PC-3 (cell line): ENCODE data around the gene FAM118B.
A peak's percentile ranks its signal among the peaks of the same experiment; 100 is the strongest.

ENCODE experiments used
- EZH2 ChIP-seq: fragments of 300-600 bp; sonication (generic); IDR thresholded peaks from one replicate; pipeline ENCODE4 v1.6.1; 2017; ENCODE audit warnings: antibody characterized with exemption, mild to moderate bottlenecking, low read length; ENCODE audit not compliant: unreplicated experiment
- EZH2phosphoT487 ChIP-seq: fragments of 300-600 bp; sonication (generic); IDR thresholded peaks from 2 replicates; pipeline ENCODE4 v1.6.1; 2018; ENCODE audit warnings: mild to moderate bottlenecking, antibody characterized with exemption, low read length, borderline replicate concordance
- TF ChIP-seq, protein P1 (sequence below): fragments of 300-600 bp; sonication (generic); conservative IDR thresholded peaks from 2 replicates; pipeline ENCODE4 v1.5.1; 2017; ENCODE audit warnings: antibody characterized with exemption, low read depth, mild to moderate bottlenecking, low read length

DNA sequence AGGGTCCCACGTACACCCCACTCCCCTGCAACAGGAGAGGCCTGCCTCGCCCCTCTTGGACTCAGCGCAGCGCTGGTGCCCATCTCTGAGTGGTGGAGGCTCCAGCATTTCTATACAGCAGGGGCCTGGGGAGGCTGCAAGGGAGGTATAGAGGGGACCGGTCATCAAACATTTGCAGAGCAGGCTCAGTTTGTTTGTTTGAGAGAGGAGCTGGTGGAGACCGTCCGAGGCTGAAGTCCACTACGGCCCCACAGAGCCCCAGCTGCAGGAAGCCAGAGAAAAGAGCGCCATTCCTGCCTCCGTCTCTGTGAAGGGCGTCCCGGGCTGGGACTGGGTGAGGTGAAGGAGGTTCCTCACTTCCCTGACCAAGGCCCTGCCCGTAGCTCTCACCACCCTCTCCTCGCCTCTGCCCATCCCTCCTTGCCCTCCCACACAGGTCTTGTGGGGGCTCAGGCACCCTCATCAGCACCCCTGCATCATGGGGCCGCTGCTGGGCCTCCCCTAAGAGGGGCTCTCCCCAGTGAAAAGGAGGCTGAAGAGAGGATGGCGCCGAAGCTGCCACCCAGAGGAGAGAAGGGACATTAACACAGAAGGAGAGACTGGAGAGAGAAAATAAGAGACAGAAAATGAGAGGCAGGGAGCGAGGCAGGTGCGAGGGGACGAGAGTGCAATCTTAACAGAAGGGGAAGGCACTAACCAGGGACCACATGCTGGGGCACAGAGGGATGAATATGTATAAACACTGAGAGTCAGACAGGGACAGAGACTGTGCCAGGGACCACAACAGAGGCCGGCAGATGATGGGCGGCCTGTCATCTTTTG is 24.7 kb upstream of the FAM118B start:
- TF ChIP-seq, protein P1, sequence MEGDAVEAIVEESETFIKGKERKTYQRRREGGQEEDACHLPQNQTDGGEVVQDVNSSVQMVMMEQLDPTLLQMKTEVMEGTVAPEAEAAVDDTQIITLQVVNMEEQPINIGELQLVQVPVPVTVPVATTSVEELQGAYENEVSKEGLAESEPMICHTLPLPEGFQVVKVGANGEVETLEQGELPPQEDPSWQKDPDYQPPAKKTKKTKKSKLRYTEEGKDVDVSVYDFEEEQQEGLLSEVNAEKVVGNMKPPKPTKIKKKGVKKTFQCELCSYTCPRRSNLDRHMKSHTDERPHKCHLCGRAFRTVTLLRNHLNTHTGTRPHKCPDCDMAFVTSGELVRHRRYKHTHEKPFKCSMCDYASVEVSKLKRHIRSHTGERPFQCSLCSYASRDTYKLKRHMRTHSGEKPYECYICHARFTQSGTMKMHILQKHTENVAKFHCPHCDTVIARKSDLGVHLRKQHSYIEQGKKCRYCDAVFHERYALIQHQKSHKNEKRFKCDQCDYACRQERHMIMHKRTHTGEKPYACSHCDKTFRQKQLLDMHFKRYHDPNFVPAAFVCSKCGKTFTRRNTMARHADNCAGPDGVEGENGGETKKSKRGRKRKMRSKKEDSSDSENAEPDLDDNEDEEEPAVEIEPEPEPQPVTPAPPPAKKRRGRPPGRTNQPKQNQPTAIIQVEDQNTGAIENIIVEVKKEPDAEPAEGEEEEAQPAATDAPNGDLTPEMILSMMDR, result peak; percentile 48
- TF ChIP-seq EZH2phosphoT487 (no peak), EZH2 (no peak)
